GM12801 (cell line): ENCODE results near the gene FBXL7.

Experiments used
- CTCF ChIP-seq: IDR thresholded peaks from one replicate; pipeline ENCODE4 v1.5.1; 2011; ENCODE audit warnings: control low read depth; ENCODE audit not compliant: insufficient read length; ENCODE audit errors: extremely low read depth

Gene FBXL7

GRCh38 chr5:15946026-15946425, 446.0 kb downstream of the FBXL7 start:
- no peak for TF ChIP-seq CTCF

GRCh38 chr5:15948190-15948589, 448.2 kb downstream of the FBXL7 start:
- TF ChIP-seq CTCF: no peak

GRCh38 chr5:15951126-15951525, 451.1 kb downstream of the FBXL7 start:
- no peak for TF ChIP-seq CTCF

GRCh38 chr5:15951550-15951949, 451.6 kb downstream of the FBXL7 start:
- no peak for TF ChIP-seq CTCF

GRCh38 chr5:15956622-15957021, 456.6 kb downstream of the FBXL7 start:
- TF ChIP-seq CTCF: no peak

GRCh38 chr5:15957124-15957523, 457.1 kb downstream of the FBXL7 start:
- no peak for TF ChIP-seq CTCF

- TF ChIP-seq CTCF: no peak
Observed at GRCh38 chr5:15959370-15960164, 459.6 kb downstream of the FBXL7 start.
